ENCODE results near the gene BLOC1S1.

GRCh38 chr12:55743406-55744339, 27.8 kb downstream of the BLOC1S1 start:
- no peak for TF ChIP-seq EZH2 (IDR thresholded peaks at IDR 0.05; ENCODE audit: low read length)
- TF ChIP-seq CTCF (optimal IDR thresholded peaks at IDR 0.05 in 1 of 3, IDR thresholded peaks at IDR 0.05 in 1 of 3, conservative IDR thresholded peaks at IDR 0.05 in 1 of 3; ENCODE audit: extremely low read depth in 1 of 3, insufficient read depth in 2 of 3, low read length in 3 of 3), result peak in 2 of 3 experiments; percentile 20 to 37

All from keratinocyte (primary cell).